Neural progenitor cell (in vitro differentiated cells): Measurements from ENCODE around the gene SMIM1. TPM values are rescaled to one million over a fixed set of nuclear protein-coding genes. Genes with fewer than 3 reads are reported as not detected.
A peak's percentile ranks its signal among the peaks of the same experiment; 100 is the strongest.

Experiments
- DNase-seq: peaks from one replicate; pipeline ENCODE4 v3.0.0-alpha.2; 2016; ENCODE audit warnings: low spot score
- H2AFZ ChIP-seq: fragments of 200-600 bp; sonication (generic); replicated peaks from 2 replicates; pipeline ENCODE4 v1.6.1; 2016; ENCODE audit warnings: antibody characterized with exemption
- H3F3A ChIP-seq: fragments of 200-600 bp; sonication (generic); 2 replicates; pipeline ENCODE4 v1.6.1; 2016; ENCODE audit warnings: antibody characterized with exemption, low read depth
- H3K27ac ChIP-seq: fragments of 200-600 bp; sonication (generic); 2 replicates; pipeline ENCODE4 v1.5.1; 2016; ENCODE audit warnings: mild to moderate bottlenecking
- H3K27me3 ChIP-seq: fragments of 200-600 bp; sonication (generic); 2 replicates; pipeline ENCODE4 v1.6.1; 2016; ENCODE audit warnings: mild to moderate bottlenecking, moderate library complexity
- H3K36me3 ChIP-seq: fragments of 200-600 bp; sonication (generic); 2 replicates; pipeline ENCODE4 v1.5.1; 2016
- H3K4me1 ChIP-seq: fragments of 200-600 bp; sonication (generic); 2 replicates; pipeline ENCODE4 v1.6.1; 2016; ENCODE audit warnings: mixed run types
- H3K4me2 ChIP-seq: fragments of 200-600 bp; sonication (generic); 2 replicates; pipeline ENCODE4 v1.6.1; 2016
- H3K4me3 ChIP-seq: fragments of 200-600 bp; sonication (generic); 2 replicates; pipeline ENCODE4 v1.5.1; 2016
- H3K79me2 ChIP-seq: fragments of 200-600 bp; sonication (generic); 2 replicates; pipeline ENCODE4 v1.6.1; 2016; ENCODE audit warnings: low read depth
- H3K9ac ChIP-seq: fragments of 200-600 bp; sonication (generic); 2 replicates; pipeline ENCODE4 v1.6.1; 2016
- H3K9me3 ChIP-seq: fragments of 200-600 bp; sonication (generic); 2 replicates; pipeline ENCODE4 v1.5.1; 2016; ENCODE audit warnings: low read depth
- H4K20me1 ChIP-seq: fragments of 200-600 bp; sonication (generic); 2 replicates; pipeline ENCODE4 v1.6.1; 2016; ENCODE audit warnings: low read depth
- H3K27ac Mint-ChIP-seq: 3 replicates; pipeline ENCODE4 v1.8.0; 2021; ENCODE audit warnings: mixed read lengths
- H3K27me3 Mint-ChIP-seq: 2 replicates; pipeline ENCODE4 v1.8.0; 2022; ENCODE audit warnings: low read depth, mild to moderate bottlenecking, inconsistent platforms, moderate library complexity, mixed read lengths; ENCODE audit not compliant: insufficient read depth
- H3K36me3 Mint-ChIP-seq: 3 replicates; pipeline ENCODE4 v1.8.0; 2021; ENCODE audit warnings: mixed read lengths
- H3K4me1 Mint-ChIP-seq: 3 replicates; pipeline ENCODE4 v1.8.0; 2021; ENCODE audit warnings: mixed read lengths
- H3K4me3 Mint-ChIP-seq: 3 replicates; pipeline ENCODE4 v1.8.0; 2021; ENCODE audit warnings: mild to moderate bottlenecking, moderate library complexity, mixed read lengths
- H3K9me3 Mint-ChIP-seq: 3 replicates; pipeline ENCODE4 v1.8.0; 2020; ENCODE audit warnings: mixed read lengths
- EZH2 ChIP-seq: fragments of 200-600 bp; sonication (generic); IDR thresholded peaks from 2 replicates; pipeline ENCODE4 v1.6.1; 2017; ENCODE audit warnings: antibody characterized with exemption, mild to moderate bottlenecking, moderate library complexity
- EZH2phosphoT487 ChIP-seq: fragments of 200-600 bp; sonication (generic); IDR thresholded peaks from 2 replicates; pipeline ENCODE4 v1.6.1; 2017; ENCODE audit warnings: antibody characterized with exemption
- total RNA-seq: library from RNA; depleted of rRNA; stranded (reverse); fragments of >200 nt; gene quantifications from 2 replicates; pipeline ENCODE4 v1.2.3, GENCODE V29; 2015; ENCODE audit warnings: low replicate concordance
- TF ChIP-seq, protein P1 (sequence below): fragments of 200-600 bp; sonication (generic); IDR thresholded peaks from 2 replicates; pipeline ENCODE4 v1.5.1; 2017; ENCODE audit warnings: antibody characterized with exemption, mild to moderate bottlenecking

The SMIM1 gene
- total RNA-seq, 1 donor from 2014 or later = not detected

DNA sequence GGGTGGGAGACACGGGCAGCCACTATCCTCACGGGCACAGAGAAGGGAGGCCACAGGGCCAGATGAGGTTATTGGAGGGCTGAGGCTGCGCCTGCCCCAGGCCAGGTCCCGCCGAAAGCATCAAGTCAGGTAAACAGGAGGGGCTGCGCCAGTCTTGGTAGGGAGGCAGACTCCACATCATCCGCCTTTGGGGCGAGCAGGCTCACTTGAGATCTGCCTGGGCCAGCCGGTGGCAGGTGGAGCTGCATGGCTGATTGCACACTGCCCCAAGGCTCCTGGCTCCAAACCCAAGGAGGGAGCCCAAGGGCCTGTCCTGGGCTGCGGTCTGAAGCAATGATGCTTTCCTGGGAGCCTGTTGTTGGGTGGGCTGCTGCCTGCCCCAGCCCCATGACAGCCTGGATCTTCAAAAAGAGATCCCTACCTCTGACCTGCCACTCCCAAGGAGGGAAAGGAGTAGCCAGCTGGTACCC, 4.6 kb downstream of the SMIM1 start:
- Histone ChIP-seq H3K4me2 (no peak overlapping the region), H3K36me3 (no peaks in the 10 kb centered on the region), H3K27ac (no peak overlapping the region), H3K4me1 (peaks cover 14% of the 10 kb centered on the region), H3K4me3 (no peak overlapping the region), H3K9ac (no peak overlapping the region), H3K9me3 (no peaks in the 10 kb centered on the region), H4K20me1 (peaks cover 4% of the 10 kb centered on the region), H2AFZ (no peak overlapping the region), H3K79me2 (no peaks in the 10 kb centered on the region), H3K27me3 (peaks cover 10% of the 10 kb centered on the region), H3F3A (peaks cover 5% of the 10 kb centered on the region)
- H3K4me3 Mint-ChIP-seq = peak overlapping the region; percentile 58
- H3K4me1 Mint-ChIP-seq = peaks cover 15% of the 10 kb centered on the region
- H3K27ac Mint-ChIP-seq = peak overlapping the region; percentile 60
- peaks cover 5% of the 10 kb centered on the region for H3K27me3 Mint-ChIP-seq
- H3K9me3 Mint-ChIP-seq = no peaks in the 10 kb centered on the region
- no peak for TF ChIP-seq EZH2
- TF ChIP-seq EZH2phosphoT487 = no peak
- TF ChIP-seq, protein P1, sequence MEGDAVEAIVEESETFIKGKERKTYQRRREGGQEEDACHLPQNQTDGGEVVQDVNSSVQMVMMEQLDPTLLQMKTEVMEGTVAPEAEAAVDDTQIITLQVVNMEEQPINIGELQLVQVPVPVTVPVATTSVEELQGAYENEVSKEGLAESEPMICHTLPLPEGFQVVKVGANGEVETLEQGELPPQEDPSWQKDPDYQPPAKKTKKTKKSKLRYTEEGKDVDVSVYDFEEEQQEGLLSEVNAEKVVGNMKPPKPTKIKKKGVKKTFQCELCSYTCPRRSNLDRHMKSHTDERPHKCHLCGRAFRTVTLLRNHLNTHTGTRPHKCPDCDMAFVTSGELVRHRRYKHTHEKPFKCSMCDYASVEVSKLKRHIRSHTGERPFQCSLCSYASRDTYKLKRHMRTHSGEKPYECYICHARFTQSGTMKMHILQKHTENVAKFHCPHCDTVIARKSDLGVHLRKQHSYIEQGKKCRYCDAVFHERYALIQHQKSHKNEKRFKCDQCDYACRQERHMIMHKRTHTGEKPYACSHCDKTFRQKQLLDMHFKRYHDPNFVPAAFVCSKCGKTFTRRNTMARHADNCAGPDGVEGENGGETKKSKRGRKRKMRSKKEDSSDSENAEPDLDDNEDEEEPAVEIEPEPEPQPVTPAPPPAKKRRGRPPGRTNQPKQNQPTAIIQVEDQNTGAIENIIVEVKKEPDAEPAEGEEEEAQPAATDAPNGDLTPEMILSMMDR = no peak
- no peak for DNase-seq
- peaks cover 16% of the 10 kb centered on the region for H3K36me3 Mint-ChIP-seq

DNA sequence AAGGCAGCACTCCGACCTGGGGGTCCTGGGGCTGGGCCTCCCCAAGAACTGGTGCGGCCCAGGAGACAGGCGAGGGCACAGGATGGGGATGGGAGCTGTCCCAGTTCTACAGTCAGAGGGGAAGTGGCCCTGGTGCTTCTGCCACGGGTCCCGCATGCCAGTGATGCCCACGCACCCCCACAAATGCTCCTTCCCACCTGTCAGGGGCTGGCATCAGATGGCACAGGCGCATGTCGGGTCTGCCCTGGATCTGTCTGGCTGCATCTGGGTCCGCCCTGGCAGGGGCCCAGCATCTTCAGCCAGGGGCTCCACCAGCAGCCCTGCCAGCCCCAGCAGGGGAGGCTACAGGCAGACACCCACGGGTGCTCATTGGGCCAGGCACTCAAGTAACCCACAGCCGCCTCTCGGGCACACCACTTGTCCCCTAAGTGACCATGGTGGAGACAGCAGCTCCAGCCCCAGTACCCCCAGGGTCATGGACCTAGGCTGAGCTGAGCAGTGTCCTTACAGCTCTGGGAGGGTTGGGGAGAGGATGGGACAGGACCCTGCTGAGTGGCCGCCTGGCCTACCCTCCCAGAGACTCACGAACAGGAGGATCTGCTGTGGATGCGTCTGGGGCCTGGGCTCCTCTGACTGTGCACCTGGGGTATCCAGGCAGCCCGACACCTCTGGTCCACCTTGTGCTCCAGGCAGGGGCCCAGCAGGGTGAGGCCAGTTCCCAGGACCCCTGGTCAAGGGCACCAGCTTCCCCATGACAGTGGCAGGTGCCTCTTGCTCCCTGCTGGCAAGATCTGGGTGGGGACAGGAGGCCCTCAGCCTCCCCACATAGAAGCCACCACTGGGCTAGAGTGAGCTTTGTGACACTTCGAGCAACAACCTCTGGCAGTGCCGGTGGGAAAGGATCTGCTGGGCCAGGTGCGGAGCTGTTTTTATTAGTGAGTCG, 5.4 kb downstream of the SMIM1 start:
- peaks cover 15% of the 10 kb centered on the region for H3K4me1 Mint-ChIP-seq
- H4K20me1 ChIP-seq = peaks cover 4% of the 10 kb centered on the region
- H3F3A ChIP-seq = peaks cover 5% of the 10 kb centered on the region
- TF ChIP-seq EZH2 (no peak), EZH2phosphoT487 (no peak)
- no peak overlapping the region for H3K4me3 Mint-ChIP-seq
- no peak overlapping the region for H3K4me2 ChIP-seq
- no peak overlapping the region for H3K4me3 ChIP-seq
- H3K9ac ChIP-seq = no peak overlapping the region
- H3K9me3 Mint-ChIP-seq = no peaks in the 10 kb centered on the region
- peaks cover 11% of the 10 kb centered on the region for H3K4me1 ChIP-seq
- H3K79me2 ChIP-seq = no peaks in the 10 kb centered on the region
- H3K36me3 ChIP-seq = no peaks in the 10 kb centered on the region
- peaks cover 7% of the 10 kb centered on the region for H3K27me3 ChIP-seq
- H3K27me3 Mint-ChIP-seq = peaks cover 5% of the 10 kb centered on the region
- H3K27ac ChIP-seq = no peak overlapping the region
- no peak for DNase-seq
- no peak overlapping the region for H3K27ac Mint-ChIP-seq
- H3K36me3 Mint-ChIP-seq = peaks cover 16% of the 10 kb centered on the region
- H3K9me3 ChIP-seq = no peaks in the 10 kb centered on the region
- H2AFZ ChIP-seq = no peak overlapping the region

DNA sequence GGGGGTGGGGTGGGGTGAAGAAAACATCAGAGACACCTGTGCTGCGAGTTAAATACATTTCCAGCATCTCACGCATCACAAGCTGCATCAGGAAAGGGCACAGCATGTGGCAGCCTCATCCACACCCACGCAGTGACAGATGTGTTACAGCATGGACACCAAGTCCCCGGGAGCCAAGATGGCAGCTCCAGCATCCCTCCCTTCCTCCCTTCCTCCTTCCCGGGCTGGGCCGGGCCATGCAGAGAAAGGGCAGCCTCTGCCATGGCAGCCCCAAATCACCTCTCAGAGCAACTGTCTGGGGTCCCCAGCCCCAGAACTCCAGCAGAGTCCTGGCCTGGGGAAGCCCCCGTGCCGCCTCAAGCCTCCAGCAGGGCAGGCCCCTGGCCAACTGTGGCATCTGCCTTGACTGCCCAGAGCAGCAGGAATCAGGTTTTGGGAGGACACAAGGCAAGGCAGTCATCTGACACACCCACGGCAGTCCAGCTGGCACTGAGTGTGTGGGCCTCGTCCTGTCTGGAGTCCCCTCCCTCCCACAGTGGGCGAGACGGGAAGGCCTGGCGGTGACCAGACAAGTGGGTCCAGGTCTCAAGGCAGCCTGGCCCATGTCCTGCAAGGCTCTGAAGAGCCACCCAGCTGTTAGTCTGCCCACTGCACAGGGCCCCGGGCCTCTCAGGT, 6.2 kb downstream of the SMIM1 start:
- no peak overlapping the region for H3K4me3 Mint-ChIP-seq

More for the DNA sequence above, 6.2 kb downstream of the SMIM1 start:
- H3K4me1 ChIP-seq = peaks cover 11% of the 10 kb centered on the region
- no peak overlapping the region for H3K27ac Mint-ChIP-seq
- TF ChIP-seq EZH2phosphoT487 = no peak
- TF ChIP-seq, protein P1 = no peak
- TF ChIP-seq EZH2 = no peak
- DNase-seq = no peak
- no peaks in the 10 kb centered on the region for H3F3A ChIP-seq
- no peak overlapping the region for H3K9ac ChIP-seq
- peaks cover 5% of the 10 kb centered on the region for H3K27me3 Mint-ChIP-seq
- no peaks in the 10 kb centered on the region for H3K79me2 ChIP-seq
- no peaks in the 10 kb centered on the region for H3K36me3 ChIP-seq
- no peak overlapping the region for H2AFZ ChIP-seq
- H3K4me2 ChIP-seq = no peak overlapping the region
- H4K20me1 ChIP-seq = peaks cover 1% of the 10 kb centered on the region
- no peak overlapping the region for H3K4me3 ChIP-seq
- no peak overlapping the region for H3K27ac ChIP-seq
- H3K9me3 Mint-ChIP-seq = no peaks in the 10 kb centered on the region
- H3K36me3 Mint-ChIP-seq = peaks cover 16% of the 10 kb centered on the region
- H3K27me3 ChIP-seq = no peaks in the 10 kb centered on the region
- peaks cover 13% of the 10 kb centered on the region for H3K4me1 Mint-ChIP-seq
- no peaks in the 10 kb centered on the region for H3K9me3 ChIP-seq
